GM21786 (cell line): ENCODE data around the gene EPHA3.

Experiments used
- ATAC-seq: cut with Tn5 transposase; IDR thresholded peaks from one replicate; pipeline ENCODE4 v1.9.1; 2021; ENCODE audit not compliant: unreplicated experiment

The EPHA3 gene

DNA sequence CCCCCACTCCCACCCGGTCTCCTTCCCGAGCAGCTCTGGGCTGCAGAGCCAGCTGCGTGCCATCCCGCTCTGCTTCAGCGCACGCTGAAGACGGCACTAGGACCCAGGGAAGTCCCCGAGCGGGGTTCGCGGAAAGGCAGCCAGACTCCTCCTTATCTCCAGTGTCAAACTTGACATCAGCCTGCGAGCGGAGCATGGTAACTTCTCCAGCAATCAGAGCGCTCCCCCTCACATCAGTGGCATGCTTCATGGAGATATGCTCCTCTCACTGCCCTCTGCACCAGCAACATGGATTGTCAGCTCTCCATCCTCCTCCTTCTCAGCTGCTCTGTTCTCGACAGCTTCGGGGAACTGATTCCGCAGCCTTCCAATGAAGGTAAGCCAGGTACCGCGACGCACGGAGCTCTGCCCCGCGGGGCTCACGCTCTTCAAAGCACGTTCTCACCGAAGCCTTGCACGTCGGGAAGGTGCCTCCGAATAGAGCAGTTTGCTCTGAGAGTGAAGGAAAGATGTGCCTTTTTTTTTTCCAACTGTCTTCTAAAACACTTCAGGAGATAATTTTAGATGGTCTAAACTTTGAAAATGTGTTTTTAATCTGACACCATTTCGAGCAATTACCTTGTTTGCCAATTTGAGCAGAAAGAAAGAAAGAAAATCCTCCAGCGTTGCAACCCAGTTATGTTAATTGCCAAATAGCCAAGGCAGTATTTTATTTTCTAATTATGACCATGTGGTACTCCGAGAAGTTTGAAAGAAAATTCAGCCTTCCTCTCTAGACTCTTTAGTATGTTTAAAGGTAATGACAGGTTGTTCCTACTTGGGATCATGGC is at the start of gene EPHA3:
Gene EPHA3, plus strand, starts transcription at position 161 of the 830 bp plus-strand sequence. Its CDS starts 128 bp downstream, at position 289.
- ATAC-seq: peak; percentile 98

DNA sequence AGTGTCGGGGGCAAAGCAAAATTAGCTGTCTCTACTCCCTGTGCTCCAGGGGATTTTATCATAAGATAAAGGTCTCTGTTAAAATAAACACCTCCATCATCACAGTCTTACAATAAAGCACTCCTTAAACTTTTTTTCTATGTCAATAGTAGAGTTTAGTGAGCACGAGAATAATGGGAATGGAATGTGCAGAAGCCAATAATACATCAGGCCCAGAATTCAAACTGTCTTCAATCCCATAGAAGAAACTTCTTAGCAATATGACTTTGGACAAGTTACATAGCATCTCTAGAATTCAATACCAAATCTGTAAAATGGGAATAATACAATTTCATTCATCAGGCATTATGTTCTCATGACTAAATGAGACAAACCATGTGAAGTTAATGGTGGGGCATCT is 49.0 kb upstream of the EPHA3 start:
- ATAC-seq: no peak

DNA sequence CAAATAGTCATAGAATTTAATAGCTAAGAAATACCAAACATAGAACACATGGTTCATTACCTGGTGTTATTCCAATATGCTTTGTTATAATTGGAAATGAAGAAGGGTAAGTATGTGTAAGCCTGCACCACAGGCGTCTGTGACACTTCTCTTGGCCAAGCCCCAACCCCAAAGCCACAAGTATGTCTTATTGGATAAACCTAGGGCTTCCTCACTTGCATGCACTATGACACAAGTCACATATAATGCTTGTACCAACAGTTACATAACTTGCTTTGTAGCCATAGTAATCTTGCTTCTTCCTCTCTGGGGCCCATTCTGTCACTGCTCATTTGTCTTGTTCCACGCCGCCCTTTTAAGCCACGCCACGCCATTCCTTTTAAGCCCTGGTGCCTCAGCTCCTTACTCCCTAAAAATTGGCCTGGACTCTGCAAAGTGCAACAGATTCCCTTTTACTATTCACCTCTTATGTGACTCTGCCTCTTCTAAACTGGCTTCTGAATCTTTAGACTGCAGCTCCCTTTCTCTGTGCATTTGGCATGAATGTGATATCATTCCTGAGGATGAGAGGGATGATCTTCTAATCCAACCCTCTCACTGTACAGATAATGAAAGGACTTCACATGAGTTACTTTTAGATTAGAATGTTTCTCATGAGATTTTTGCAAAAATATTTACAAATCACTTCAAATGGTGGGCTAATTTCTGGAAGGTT is 48.1 kb upstream of the EPHA3 start:
- no peak for ATAC-seq

DNA sequence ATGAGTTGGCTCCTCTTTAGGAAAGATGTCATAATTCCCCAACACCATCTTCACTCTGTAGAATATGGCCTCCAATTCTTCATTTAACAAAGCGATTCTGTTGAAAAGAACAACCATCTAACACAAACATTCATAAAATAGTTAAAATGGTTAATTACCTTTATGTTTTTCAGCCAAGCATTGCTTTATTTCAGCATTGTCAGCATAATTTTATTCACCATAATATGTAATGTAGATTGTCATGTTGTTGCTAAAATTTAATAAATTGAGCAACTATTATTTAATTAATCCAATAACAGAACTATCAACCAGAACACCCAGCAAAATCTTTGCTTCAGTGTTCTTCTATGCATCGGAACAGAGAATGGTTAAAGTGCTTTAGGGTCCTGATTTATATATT is 46.2 kb upstream of the EPHA3 start:
- ATAC-seq: no peak

DNA sequence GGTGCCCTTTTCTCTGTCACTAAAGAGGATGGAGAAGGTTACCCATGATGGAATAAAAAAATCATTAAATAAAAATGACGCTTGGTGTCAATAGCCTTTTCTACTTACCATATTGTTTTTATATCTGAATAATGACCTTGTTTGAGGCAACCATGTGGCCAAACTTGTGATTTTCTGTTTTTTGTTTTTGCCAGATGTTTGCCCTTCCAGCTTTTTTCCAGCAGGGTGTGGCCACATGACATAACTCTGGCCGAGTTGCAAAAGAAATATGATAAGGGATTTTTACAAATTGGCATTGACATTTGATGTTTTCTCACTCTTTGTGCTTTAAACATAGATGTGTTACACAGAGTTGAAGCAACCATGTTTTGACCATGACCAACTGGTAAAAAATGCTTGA is 39.7 kb upstream of the EPHA3 start:
- no peak for ATAC-seq

DNA sequence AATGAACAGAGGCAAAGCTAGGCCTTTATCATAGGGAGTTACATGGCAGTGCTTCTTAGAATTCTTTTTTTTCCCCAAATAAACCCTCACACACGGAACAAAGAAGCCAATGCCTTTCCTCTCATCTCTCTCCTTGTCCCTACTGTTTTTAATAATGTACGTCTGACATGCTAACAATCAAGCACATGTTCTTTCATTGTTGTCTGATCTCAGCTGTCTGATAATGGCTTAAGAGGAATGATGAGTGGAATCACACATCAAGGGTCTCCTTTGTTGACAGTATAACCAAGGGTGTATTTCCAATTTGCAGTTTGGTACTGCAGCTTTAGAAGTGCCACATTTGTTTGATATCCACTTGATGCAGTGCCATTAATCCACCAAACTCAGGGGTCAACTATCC is 34.8 kb upstream of the EPHA3 start:
- no peak for ATAC-seq

DNA sequence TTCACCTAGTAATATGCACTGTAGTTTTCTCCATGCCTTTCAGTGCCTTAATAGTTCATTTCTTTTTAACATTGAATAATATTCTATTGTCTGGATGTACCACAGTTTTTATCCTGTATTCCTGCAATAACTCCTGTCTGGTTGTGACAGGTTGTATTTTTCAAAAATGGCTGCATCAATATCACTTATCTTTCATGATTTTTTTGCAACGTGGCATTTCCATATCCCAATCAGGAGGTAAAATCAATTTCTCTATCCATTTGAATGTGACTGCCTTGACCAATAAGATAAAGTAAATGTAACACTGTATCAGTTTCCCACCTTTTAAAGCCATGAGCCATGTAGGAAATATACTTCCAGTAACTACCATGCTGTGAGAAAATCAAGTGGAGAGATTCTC is 27.5 kb upstream of the EPHA3 start:
- no peak for ATAC-seq

DNA sequence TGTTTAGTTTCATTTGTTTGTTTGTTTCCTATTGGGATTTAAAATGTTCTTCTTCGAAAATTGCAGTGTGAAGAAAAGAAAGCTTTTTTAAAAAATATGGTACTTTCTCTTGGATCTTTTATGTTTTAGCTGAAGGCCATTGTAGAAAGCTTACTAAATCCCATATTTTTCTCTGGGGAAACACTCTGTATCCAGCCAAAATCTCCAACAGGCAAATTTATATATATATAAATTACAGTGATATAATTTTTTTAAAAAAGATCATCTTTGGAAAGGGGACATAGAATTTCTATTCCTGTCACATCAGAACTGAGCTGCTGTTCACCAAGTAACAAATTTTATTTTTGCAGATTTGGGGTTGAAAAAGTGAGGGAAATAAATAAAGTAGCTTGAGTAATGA is 19.6 kb upstream of the EPHA3 start:
- ATAC-seq: no peak

DNA sequence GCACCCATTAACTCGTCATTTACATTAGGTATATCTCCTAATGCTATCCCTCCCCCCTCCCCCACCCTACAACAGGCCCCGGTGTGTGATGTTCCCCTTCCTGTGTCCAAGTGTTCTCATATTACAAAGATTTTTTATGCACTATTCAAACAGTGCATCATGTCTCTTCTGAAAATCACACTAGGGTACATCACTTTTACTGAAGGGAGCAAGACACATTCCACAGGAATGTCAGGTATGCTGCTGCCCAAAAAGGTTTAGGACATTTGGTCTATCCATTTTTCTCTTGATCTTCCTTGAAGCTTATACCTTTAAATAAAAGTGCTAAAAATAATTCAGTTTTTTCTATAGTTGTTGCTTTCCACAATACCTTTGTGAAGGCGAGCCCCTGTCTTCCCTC is 9.2 kb upstream of the EPHA3 start:
- no peak for ATAC-seq

DNA sequence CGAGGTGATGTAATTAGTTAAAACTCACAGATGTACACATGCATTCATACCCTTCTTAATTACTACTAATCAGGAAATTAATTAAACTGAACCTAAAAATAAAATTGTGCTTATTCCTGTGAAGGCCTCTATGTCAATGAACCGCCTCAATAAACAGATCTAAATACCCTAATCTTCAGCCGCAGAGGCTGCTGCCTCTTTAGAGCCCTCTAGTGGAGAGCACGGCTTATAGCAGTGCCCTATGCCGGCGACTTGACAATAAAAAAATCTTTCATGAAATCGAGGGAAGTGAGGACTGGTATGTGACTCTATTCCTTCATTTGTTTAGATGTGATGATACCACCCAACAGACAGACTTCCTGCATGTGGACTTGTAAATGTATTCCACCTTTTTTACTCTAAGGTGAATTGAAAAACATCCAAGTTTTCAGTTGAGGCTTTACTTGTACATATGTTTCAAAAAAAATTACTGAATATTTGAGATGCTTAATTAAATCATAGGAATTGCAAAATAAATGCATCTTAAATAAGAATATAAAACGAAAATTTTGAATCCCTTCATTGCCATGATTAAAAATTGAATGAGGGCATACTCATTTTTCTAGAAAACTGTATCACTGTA is 8.3 kb upstream of the EPHA3 start:
- ATAC-seq: peak; percentile 93

DNA sequence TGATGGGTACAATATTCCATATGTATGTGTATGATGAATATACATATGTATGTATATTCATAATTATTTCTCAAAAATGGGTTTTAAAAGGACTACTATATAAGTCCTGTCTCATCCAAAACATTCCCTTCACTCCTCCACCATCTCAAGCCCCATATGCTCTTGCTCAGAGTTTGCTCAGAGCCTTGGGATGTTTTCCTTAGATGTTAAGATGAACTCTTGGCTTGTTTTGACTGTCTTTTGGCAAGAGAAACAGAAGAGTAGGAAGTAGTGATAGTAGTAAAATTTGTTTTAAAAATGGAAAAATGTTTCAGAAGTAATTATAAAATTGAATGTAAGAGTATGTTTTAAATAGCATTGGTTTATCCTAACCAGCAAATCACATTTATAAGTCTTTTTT is 6.2 kb upstream of the EPHA3 start:
- ATAC-seq: no peak

DNA sequence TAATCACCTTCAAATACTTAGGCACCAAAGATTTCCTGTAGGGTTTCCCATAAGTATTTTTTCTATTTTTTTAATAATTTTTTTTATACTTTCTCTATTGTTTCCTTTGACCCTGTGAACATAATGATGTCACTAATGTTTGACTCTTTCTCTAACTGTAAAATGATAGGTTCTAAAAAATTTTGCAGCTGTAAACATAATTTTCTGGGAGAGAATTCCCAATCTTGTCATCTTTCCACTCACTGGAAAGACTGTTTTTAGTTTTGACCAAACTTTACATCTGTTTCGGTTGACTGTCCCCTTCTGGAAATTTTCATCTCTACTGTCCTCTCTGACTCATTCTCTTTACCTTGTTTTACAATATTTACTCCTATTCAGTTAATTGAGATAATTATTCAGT is 5.5 kb upstream of the EPHA3 start:
- no peak for ATAC-seq

DNA sequence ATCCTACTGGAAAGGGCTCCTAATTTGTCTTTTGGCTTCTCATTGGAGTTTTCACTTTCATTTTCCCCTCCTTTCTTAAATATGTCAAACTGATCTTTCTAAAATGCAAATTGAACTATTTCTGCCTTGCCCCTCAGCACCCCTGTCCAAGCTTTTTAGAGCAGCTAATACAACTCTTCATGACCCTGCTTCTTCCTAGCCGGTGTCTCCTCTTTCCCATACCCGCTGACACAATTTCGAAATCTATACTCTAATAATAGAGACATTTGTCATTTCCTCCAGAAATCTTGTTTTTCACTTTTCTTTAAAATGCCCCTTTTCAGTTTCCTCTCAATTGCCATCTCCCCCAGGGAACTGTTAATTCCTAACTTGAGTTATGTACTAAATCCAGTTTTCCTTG is 2.9 kb upstream of the EPHA3 start:
- ATAC-seq: no peak

DNA sequence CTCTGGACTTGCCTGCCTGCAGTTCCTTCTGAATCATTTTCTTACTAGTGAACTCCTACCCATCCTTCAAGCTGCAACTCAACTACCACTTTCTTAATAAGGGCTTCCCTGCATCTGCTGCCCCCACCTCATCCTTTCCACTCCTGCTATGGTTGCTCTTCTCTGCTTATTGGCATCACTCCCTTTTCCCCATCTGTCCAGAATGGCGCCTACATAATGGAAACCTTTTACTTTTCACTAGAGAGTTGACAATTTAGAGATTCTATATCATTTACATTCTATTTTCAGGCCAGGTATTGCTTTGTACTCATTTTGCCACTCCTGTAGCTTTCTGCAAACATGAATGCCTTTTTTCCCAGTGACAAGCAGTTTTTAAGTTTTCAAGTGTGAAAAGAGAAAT is 1.9 kb upstream of the EPHA3 start:
- ATAC-seq: no peak

DNA sequence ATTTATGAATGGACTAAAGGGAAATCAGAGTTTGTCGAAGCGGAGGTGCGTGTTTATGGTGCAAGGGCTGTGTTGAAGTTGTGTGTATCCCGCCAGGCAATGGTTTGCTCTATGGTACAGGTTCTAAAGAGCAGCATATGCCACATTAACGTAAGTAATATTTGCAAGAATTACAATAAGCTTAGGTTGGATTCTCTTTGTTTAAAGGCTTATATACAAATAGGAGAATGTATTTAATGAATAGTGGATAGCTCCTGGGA is 800 bp downstream of the EPHA3 start:
- no peak for ATAC-seq

DNA sequence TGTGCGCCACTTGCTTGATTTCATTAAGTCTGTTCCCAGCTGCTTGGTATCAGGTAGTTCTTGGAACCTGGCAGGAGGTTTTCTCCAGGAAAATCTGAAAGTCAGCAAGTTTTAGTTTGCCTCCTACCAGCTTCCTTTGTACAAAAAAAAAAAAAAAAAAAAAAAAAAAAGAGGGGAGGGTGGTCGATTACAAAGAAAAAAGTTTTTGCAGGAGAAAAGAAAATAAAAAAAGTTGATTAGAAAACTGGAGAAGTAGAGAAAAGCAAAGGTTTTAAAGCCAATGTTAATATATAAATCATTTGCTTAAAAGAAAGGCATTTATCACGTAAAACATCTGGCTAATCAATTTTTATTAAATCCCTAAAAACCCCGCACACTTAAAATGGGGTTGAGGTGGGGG is 5.9 kb downstream of the EPHA3 start:
- ATAC-seq: no peak

DNA sequence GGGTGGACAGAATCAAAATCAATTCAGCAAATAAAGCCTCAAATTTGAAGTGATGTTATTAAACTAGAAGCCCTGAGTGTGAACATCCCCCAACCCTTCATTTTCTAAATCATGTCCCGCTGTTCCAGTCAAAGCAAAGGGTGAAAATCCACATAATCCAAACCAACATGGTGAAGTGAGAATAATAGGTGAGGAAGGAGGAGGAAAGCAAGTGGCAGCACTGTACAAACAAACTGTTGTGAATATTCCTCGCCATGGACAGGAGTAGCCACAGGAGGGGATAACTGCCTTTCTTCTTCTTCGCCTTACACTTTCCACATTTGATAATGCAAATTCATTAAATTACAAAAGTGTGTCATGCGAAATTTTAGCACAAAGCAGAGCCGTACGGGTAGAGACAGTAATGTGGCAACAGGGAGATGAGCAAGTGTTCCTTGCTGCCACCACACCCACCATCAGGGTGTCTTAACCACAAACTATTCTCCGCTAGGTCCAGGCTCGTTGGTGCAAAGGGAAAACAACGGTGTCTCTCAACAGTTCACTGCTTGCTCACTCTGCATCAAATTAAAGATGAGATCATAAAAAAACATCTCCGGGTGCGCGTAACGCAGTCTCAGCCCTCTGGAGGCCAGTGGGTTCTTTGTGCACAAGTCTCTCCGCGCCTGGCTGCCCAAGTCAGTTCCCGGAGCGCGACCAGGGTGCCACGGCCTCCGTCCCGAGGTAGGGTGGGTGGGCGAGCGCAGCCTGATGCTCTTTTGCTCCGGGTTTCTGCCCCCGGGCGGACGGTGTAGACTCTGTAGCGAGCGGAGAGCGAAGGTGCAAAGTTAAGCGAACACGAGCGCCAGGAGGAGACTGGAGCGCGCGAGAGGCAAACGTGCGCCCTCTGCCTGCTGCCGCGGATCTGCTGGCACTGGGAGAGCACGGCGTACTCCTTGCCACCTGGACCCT is 6.7 kb downstream of the EPHA3 start:
- peak; percentile 92 for ATAC-seq

DNA sequence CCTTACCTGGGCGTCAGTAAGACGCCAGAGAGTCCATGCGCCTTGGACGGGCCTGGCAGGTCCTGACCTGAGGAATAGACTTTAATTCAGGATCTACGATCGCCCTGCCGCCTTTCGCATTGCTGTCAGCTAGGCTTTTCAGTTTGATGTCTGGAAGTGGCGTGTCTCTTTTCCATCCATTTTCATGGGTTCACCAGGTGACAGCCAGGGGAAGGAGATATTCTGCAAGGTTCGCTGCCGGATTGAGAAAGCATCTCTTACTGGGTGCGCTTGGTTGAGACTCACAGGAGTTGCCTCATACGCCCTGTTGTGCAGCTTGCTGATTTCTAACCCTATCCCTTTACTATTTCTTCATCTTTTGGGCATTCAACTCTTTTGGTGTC is 7.4 kb downstream of the EPHA3 start:
- no peak for ATAC-seq

DNA sequence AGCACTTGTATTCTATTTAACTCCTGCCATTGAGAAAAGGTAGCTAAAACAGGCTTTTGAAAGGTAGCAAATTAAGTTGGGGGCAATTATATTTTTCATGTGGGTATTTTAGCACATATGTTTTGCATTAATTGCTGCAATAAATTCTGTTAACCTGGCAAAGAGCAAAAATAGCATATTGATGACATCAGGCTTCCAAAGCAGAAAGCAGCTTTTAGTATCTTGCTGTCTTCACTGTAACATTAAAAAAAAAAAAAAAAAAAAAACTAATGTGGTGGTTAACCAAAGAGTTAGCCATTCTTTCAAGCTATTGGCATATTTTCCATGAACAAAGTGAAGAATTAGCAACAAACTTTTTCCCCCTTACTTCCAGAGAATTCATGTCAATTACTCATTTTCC is 9.1 kb downstream of the EPHA3 start:
- ATAC-seq: no peak

DNA sequence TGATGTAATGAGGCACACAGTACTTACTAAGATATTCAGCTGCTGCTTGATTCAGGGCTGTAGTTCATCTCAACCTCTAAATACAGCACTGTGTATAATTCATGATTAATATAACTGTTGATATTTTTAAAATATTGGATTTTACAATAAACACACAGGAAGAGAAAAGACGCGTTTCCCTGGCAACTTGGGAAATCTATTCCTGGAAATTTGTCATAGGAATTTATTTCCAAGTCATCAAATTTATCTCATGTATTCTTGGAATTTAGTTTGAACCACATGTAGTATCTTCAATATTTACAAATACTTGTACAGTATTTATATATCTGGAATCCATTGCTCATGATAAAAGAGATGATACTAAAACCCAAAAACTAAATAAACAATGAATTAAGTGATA is 30.6 kb downstream of the EPHA3 start:
- no peak for ATAC-seq

DNA sequence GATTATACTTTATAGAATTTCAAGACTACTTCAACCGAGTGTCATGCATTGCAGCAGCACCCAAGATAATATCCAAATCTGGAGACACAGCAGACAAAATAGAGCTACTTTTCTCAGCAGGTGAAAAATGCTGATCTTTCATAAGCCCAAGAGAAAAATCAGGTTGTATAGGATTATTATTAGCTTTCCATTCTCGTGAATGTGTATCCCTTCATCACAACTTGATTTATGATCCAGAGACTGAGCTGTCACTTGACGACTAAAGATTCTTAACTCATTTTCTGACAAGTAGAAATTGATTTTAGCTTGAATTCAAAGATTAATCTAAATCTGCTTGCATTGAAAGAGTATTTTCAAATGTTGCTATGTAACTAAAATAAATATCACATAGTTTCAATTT is 32.4 kb downstream of the EPHA3 start:
- no peak for ATAC-seq
